Measurements from ENCODE around the gene SUPV3L1.
A peak's percentile ranks its signal among the peaks of the same experiment; 100 is the strongest.

The SUPV3L1 gene

DNA sequence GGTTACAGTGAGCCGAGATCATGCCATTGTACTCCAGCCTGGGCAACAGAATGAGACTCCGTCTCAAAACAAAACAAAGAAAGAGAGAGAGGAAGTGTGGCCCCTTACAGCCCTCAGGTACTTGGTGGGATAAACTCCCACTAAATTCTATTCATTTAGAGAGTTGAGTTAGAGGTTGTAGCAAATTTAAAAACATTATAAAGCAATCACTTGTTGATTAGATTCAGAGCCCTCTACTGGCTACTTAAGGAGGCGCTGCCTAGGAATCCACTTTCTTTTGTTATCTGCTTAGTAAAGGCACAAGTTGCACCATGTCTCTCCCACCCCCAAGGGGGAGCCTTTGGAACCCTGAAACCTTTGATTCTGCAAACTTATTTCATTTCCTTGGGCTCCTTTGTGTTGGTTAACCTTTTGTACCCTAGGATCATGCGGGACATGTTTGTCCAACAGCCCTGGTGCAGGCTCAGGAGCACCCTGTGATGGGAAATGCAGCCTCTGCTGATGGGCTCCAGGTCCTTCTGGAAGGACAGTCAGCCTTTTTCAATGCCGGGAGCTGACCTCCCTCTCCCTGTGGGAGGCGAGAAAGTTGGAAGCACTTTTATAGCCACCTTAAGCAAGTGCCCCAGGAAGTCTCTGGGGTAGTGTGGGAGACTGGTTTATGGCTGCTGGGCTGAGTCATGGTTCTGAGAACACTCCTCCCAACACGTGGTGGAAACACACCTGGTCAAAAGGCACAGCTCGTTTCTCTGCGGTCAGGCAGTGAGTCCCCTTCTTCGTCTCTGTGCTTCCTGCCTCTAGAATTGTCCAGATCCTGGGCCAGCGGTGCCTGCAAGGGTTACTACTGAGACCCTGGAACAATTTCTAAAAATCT is 42.4 kb downstream of the SUPV3L1 start:
- Histone ChIP-seq H3K27me3 (ENCODE audit: low read length) (no peaks in the 10 kb centered on the region), H3F3A (ENCODE audit: insufficient read depth) (no peaks in the 10 kb centered on the region), H3K9ac (ENCODE audit: low read length) (peak overlapping the region; percentile 47), H3K27ac (ENCODE audit: low read depth, low read length) (peak overlapping the region; percentile 74), H3K4me2 (ENCODE audit: low read depth, low read length, poor library complexity, severe bottlenecking) (peak overlapping the region; percentile 70), H3K9me2 (replicated peaks; ENCODE audit: insufficient read depth, low read length) (no peaks in the 10 kb centered on the region), H3K36me3 (ENCODE audit: low read length) (no peaks in the 10 kb centered on the region), H3K79me2 (ENCODE audit: insufficient read depth, low read length) (no peaks in the 10 kb centered on the region), H3K4me3 (ENCODE audit: insufficient read depth, low read length, poor library complexity, severe bottlenecking) (peak overlapping the region; percentile 36), H3K9me3 (ENCODE audit: insufficient read depth, low read length) (no peaks in the 10 kb centered on the region), H2AFZ (ENCODE audit: low read depth, low read length, severe bottlenecking) (peak overlapping the region; percentile 88), H4K20me1 (ENCODE audit: low read depth, low read length) (no peaks in the 10 kb centered on the region)
- no peak for TF ChIP-seq EZH2phosphoT487 (conservative IDR thresholded peaks at IDR 0.05; ENCODE audit: low read length)
- TF ChIP-seq, protein P1, sequence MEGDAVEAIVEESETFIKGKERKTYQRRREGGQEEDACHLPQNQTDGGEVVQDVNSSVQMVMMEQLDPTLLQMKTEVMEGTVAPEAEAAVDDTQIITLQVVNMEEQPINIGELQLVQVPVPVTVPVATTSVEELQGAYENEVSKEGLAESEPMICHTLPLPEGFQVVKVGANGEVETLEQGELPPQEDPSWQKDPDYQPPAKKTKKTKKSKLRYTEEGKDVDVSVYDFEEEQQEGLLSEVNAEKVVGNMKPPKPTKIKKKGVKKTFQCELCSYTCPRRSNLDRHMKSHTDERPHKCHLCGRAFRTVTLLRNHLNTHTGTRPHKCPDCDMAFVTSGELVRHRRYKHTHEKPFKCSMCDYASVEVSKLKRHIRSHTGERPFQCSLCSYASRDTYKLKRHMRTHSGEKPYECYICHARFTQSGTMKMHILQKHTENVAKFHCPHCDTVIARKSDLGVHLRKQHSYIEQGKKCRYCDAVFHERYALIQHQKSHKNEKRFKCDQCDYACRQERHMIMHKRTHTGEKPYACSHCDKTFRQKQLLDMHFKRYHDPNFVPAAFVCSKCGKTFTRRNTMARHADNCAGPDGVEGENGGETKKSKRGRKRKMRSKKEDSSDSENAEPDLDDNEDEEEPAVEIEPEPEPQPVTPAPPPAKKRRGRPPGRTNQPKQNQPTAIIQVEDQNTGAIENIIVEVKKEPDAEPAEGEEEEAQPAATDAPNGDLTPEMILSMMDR (IDR thresholded peaks at IDR 0.05; ENCODE audit: insufficient read depth, low read length, poor library complexity, severe bottlenecking): peak; percentile 86

DNA sequence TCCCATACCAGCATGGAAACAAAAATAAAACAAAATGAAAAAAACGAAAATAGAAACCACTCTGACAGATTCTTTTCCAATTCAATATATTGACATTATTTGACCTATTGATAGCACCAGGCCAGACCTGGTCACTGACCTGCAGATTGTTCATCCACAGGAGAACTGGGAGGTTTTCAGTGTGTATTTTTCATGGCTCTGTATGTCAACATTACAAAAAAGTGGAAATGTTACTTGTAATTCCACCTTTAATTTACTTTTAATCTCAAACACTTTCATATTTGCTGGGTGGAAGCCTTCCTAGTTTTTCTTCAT is 43.0 kb downstream of the SUPV3L1 start:
- no peaks in the 10 kb centered on the region for H4K20me1 ChIP-seq (ENCODE audit: low read depth, low read length)
- peak overlapping the region; percentile 74 for H3K27ac ChIP-seq (ENCODE audit: low read depth, low read length)
- H3K9me3 ChIP-seq (ENCODE audit: insufficient read depth, low read length): no peaks in the 10 kb centered on the region
- H3K4me2 ChIP-seq (ENCODE audit: low read depth, low read length, poor library complexity, severe bottlenecking): peak overlapping the region; percentile 70
- H3K27me3 ChIP-seq (ENCODE audit: low read length): no peaks in the 10 kb centered on the region
- H3K9me2 ChIP-seq (replicated peaks; ENCODE audit: insufficient read depth, low read length): no peaks in the 10 kb centered on the region
- H3K36me3 ChIP-seq (ENCODE audit: low read length): no peaks in the 10 kb centered on the region
- H3K9ac ChIP-seq (ENCODE audit: low read length): peak overlapping the region; percentile 47; the same call in 1 of the 2 replicates
- no peaks in the 10 kb centered on the region for H3K79me2 ChIP-seq (ENCODE audit: insufficient read depth, low read length)
- peak overlapping the region; percentile 88 for H2AFZ ChIP-seq (ENCODE audit: low read depth, low read length, severe bottlenecking)
- H3K4me3 ChIP-seq (ENCODE audit: insufficient read depth, low read length, poor library complexity, severe bottlenecking): peak overlapping the region; percentile 21
- H3F3A ChIP-seq (ENCODE audit: insufficient read depth): no peaks in the 10 kb centered on the region
- no peak for TF ChIP-seq EZH2phosphoT487 (conservative IDR thresholded peaks at IDR 0.05; ENCODE audit: low read length)
- TF ChIP-seq, protein P1 (IDR thresholded peaks at IDR 0.05; ENCODE audit: insufficient read depth, low read length, poor library complexity, severe bottlenecking): no peak

DNA sequence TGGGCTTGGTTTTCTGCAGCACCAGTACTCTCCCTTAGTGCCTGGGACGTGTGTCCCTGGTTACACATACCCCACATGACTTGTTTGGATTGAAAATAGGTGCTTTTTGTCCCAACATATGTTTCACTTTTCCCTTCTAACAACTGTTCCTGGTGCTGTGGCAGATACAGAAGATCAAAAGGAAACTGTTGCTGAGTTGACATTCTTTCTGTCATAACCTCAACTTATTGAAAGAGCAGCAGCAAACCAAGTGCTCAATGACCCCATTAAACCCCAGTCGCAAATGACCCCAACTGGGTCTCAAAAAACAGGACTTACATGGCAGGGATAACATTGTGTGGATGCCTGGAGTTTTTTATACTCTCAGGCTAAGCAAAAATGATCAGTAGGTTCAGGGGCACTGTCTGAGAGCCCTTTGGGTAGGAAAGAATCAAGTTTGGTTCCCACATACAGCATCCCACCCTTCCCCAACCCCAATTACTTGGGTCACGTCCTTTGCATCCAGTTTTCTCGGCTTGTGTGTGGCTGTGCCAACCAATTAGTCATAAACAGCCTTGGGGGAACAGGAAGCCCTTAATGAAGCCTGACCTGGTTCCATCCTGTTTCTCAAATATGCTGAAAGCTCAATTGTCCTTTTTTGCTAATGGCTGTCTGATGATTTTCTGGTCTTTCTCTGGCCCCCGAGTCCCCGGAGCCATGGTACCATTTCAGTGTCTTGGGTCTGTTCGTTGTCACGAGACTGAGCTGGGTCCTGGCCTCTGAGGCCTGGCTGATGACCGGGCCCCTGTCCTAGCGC is 45.0 kb downstream of the SUPV3L1 start:
- H3K27me3 ChIP-seq (ENCODE audit: low read length): no peaks in the 10 kb centered on the region
- H3K4me3 ChIP-seq (ENCODE audit: insufficient read depth, low read length, poor library complexity, severe bottlenecking): no peak overlapping the region
- H3F3A ChIP-seq (ENCODE audit: insufficient read depth): no peaks in the 10 kb centered on the region
- no peak overlapping the region for H2AFZ ChIP-seq (ENCODE audit: low read depth, low read length, severe bottlenecking)
- H3K36me3 ChIP-seq (ENCODE audit: low read length): no peaks in the 10 kb centered on the region
- TF ChIP-seq, protein P1 (IDR thresholded peaks at IDR 0.05; ENCODE audit: insufficient read depth, low read length, poor library complexity, severe bottlenecking): no peak
- no peak for TF ChIP-seq EZH2phosphoT487 (conservative IDR thresholded peaks at IDR 0.05; ENCODE audit: low read length)
- H3K9ac ChIP-seq (ENCODE audit: low read length): no peak overlapping the region
- no peaks in the 10 kb centered on the region for H3K9me2 ChIP-seq (replicated peaks; ENCODE audit: insufficient read depth, low read length)
- no peak overlapping the region for H3K4me2 ChIP-seq (ENCODE audit: low read depth, low read length, poor library complexity, severe bottlenecking)
- no peaks in the 10 kb centered on the region for H3K79me2 ChIP-seq (ENCODE audit: insufficient read depth, low read length)
- H4K20me1 ChIP-seq (ENCODE audit: low read depth, low read length): no peaks in the 10 kb centered on the region
- no peak overlapping the region for H3K27ac ChIP-seq (ENCODE audit: low read depth, low read length)
- H3K9me3 ChIP-seq (ENCODE audit: insufficient read depth, low read length): no peaks in the 10 kb centered on the region
